Mesendoderm (in vitro differentiated cells): Measurements from ENCODE around the gene TRABD2B.
"Not testable (repeated sequence)": the region's sequence is repeated elsewhere in the genome, so short reads cannot be mapped to it uniquely, and the experiment has no call there.

Source experiments
- DNase-seq: peaks from one replicate; pipeline ENCODE4 v3.0.0; 2013
- H2AK5ac ChIP-seq: 2 replicates; pipeline ENCODE4 v1.6.1; 2013; ENCODE audit warnings: low read length, inconsistent platforms
- H2BK120ac ChIP-seq: 2 replicates; pipeline ENCODE4 v1.6.1; 2013; ENCODE audit warnings: low read depth, mild to moderate bottlenecking, low read length, moderate library complexity, mixed read lengths
- H2BK15ac ChIP-seq: replicated peaks from 2 replicates; pipeline ENCODE4 v1.6.1; 2013; ENCODE audit warnings: low read depth, mild to moderate bottlenecking, moderate library complexity
- H2BK5ac ChIP-seq: 2 replicates; pipeline ENCODE4 v1.6.1; 2013; ENCODE audit warnings: low read length, inconsistent platforms
- H3K18ac ChIP-seq: 2 replicates; pipeline ENCODE4 v1.6.1; 2013; ENCODE audit warnings: mild to moderate bottlenecking, low read length, mixed read lengths
- H3K23ac ChIP-seq: one replicate; pipeline ENCODE4 v1.6.1; 2013; ENCODE audit warnings: low read length
- H3K27ac ChIP-seq: 2 replicates; pipeline ENCODE4 v1.5.1; 2013; ENCODE audit warnings: low read depth, mild to moderate bottlenecking, inconsistent platforms, low read length, moderate library complexity
- H3K27me3 ChIP-seq: 2 replicates; pipeline ENCODE4 v1.6.1; 2013; ENCODE audit warnings: low read length, control low read depth, mild to moderate bottlenecking, inconsistent platforms; ENCODE audit not compliant: insufficient read depth, poor library complexity
- H3K36me3 ChIP-seq: 2 replicates; pipeline ENCODE4 v1.6.1; 2013; ENCODE audit warnings: low read length, inconsistent platforms; ENCODE audit not compliant: control insufficient read depth, insufficient read depth
- H3K4ac ChIP-seq: one replicate; pipeline ENCODE4 v1.6.1; 2013; ENCODE audit warnings: low read depth, mild to moderate bottlenecking, low read length, moderate library complexity
- H3K4me1 ChIP-seq: 2 replicates; pipeline ENCODE4 v1.6.1; 2013; ENCODE audit warnings: low read depth, low read length, inconsistent platforms; ENCODE audit not compliant: control insufficient read depth
- H3K4me2 ChIP-seq: 2 replicates; pipeline ENCODE4 v1.6.1; 2013; ENCODE audit warnings: low read length
- H3K4me3 ChIP-seq: 2 replicates; pipeline ENCODE4 v1.5.1; 2013; ENCODE audit warnings: mild to moderate bottlenecking, low read length
- H3K56ac ChIP-seq: one replicate; pipeline ENCODE4 v1.6.1; 2013; ENCODE audit warnings: low read length
- H3K79me1 ChIP-seq: 2 replicates; pipeline ENCODE4 v1.6.1; 2013; ENCODE audit warnings: low read length, inconsistent platforms
- H3K79me2 ChIP-seq: 2 replicates; pipeline ENCODE4 v1.6.1; 2013; ENCODE audit warnings: mild to moderate bottlenecking, low read length; ENCODE audit not compliant: control insufficient read depth, insufficient read depth
- H3K9ac ChIP-seq: 2 replicates; pipeline ENCODE4 v1.6.1; 2013; ENCODE audit warnings: low read length, inconsistent platforms
- H4K5ac ChIP-seq: one replicate; pipeline ENCODE4 v1.6.1; 2013; ENCODE audit warnings: low read length
- H4K8ac ChIP-seq: one replicate; pipeline ENCODE4 v1.6.1; 2013; ENCODE audit warnings: low read depth, mild to moderate bottlenecking, control low read depth, low read length, moderate library complexity
- WGBS: extraction: QIAGEN DNeasy Blood & Tissue Kit; methylation state at CpG from one replicate; pipeline ENCODE4 v1.1.7; 2013; ENCODE audit warnings: low lambda C conversion rate, missing lambda C conversion rate; ENCODE audit not compliant: insufficient coverage; ENCODE audit errors: extremely low coverage; 5-methylcytosine and 5-hydroxymethylcytosine counted together

TRABD2B gene

GRCh38 chr1:47962750-47963492 is 34.3 kb downstream of the TRABD2B start:
- Histone ChIP-seq H3K79me1 (peaks cover 7% of the 10 kb centered on the region), H3K27ac (no peak overlapping the region), H2BK15ac (no peak overlapping the region), H4K5ac (no peak overlapping the region), H3K4ac (no peak overlapping the region), H4K8ac (no peak overlapping the region), H3K4me2 (no peak overlapping the region), H3K4me1 (peaks cover 4% of the 10 kb centered on the region), H3K18ac (no peak overlapping the region), H3K56ac (no peak overlapping the region), H2AK5ac (no peak overlapping the region), H3K9ac (no peak overlapping the region), H3K36me3 (no peaks in the 10 kb centered on the region), H3K4me3 (no peak overlapping the region), H3K27me3 (no peaks in the 10 kb centered on the region), H3K23ac (no peak overlapping the region), H2BK120ac (no peak overlapping the region), H3K79me2 (peaks cover 1% of the 10 kb centered on the region), H2BK5ac (no peak overlapping the region)
- no CpG with 5 or more reads among the region's 5 CpGs for WGBS
- DNase-seq, result no peak

- DNase-seq, H3K27me3 ChIP-seq, H3K79me2 ChIP-seq, H3K18ac ChIP-seq, H3K4ac ChIP-seq, H3K79me1 ChIP-seq, H3K4me1 ChIP-seq, H3K27ac ChIP-seq, H2AK5ac ChIP-seq, H3K23ac ChIP-seq, H4K5ac ChIP-seq, H3K9ac ChIP-seq, H3K56ac ChIP-seq, H2BK120ac ChIP-seq, H3K4me2 ChIP-seq, H2BK15ac ChIP-seq, H3K36me3 ChIP-seq, H3K4me3 ChIP-seq, H4K8ac ChIP-seq, H2BK5ac ChIP-seq: not testable (repeated sequence)
- no CpG with 5 or more reads among the region's 5 CpGs for WGBS
These were observed 35.4 kb downstream of the TRABD2B start for GRCh38 chr1:47961835-47962234.

- not testable (repeated sequence) for H4K5ac ChIP-seq, H2AK5ac ChIP-seq, H4K8ac ChIP-seq, H3K4me2 ChIP-seq, H3K4me1 ChIP-seq, H3K79me1 ChIP-seq, H3K79me2 ChIP-seq, H3K36me3 ChIP-seq, H3K9ac ChIP-seq, DNase-seq, H3K56ac ChIP-seq, H3K27ac ChIP-seq, H2BK5ac ChIP-seq, H2BK15ac ChIP-seq, H3K27me3 ChIP-seq, H2BK120ac ChIP-seq, H3K4ac ChIP-seq, H3K23ac ChIP-seq, H3K18ac ChIP-seq, H3K4me3 ChIP-seq
- WGBS, result no CpG with 5 or more reads among the region's 6 CpGs
These were observed 40.7 kb downstream of the TRABD2B start for GRCh38 chr1:47956491-47956890.

- Histone ChIP-seq H2BK15ac (no peak overlapping the region), H2BK120ac (no peak overlapping the region), H3K4me2 (no peak overlapping the region), H3K4me3 (no peak overlapping the region), H3K56ac (no peak overlapping the region), H3K27me3 (no peaks in the 10 kb centered on the region), H3K18ac (no peak overlapping the region), H3K9ac (no peak overlapping the region), H3K4me1 (peaks cover 3% of the 10 kb centered on the region), H3K36me3 (no peaks in the 10 kb centered on the region), H2BK5ac (no peak overlapping the region), H3K79me1 (peaks cover 2% of the 10 kb centered on the region), H4K5ac (no peak overlapping the region), H2AK5ac (no peak overlapping the region), H3K79me2 (no peaks in the 10 kb centered on the region), H3K27ac (no peak overlapping the region), H4K8ac (no peak overlapping the region), H3K23ac (no peak overlapping the region), H3K4ac (no peak overlapping the region)
- no CpG with 5 or more reads among the region's 3 CpGs for WGBS
- DNase-seq, result no peak
These were observed 43.5 kb downstream of the TRABD2B start for GRCh38 chr1:47953661-47954060.

GRCh38 chr1:47951545-47952235 is 45.5 kb downstream of the TRABD2B start:
- WGBS, result no CpG with 5 or more reads among the region's 6 CpGs
- Histone ChIP-seq H2BK120ac (no peak overlapping the region), H2BK15ac (no peak overlapping the region), H3K36me3 (no peaks in the 10 kb centered on the region), H3K4ac (no peak overlapping the region), H3K9ac (no peak overlapping the region), H4K5ac (no peak overlapping the region), H3K27ac (no peak overlapping the region), H3K79me2 (no peaks in the 10 kb centered on the region), H3K27me3 (no peaks in the 10 kb centered on the region), H4K8ac (no peak overlapping the region), H3K4me3 (no peak overlapping the region), H3K18ac (no peak overlapping the region), H2AK5ac (no peak overlapping the region), H3K4me1 (peaks cover 3% of the 10 kb centered on the region), H2BK5ac (no peak overlapping the region), H3K23ac (no peak overlapping the region), H3K4me2 (no peak overlapping the region), H3K56ac (no peak overlapping the region), H3K79me1 (peaks cover 6% of the 10 kb centered on the region)
- peak; percentile 29 for DNase-seq
